GM18909 (cell line): ENCODE results near the gene SALL4.
"Not testable (repeated sequence)": the region's sequence is repeated elsewhere in the genome, so short reads cannot be mapped to it uniquely, and the experiment has no call there.

Source experiments
- ATAC-seq: cut with Tn5 transposase; IDR thresholded peaks from one replicate; pipeline ENCODE4 v1.9.1; 2021; ENCODE audit warnings: mild to moderate bottlenecking; ENCODE audit not compliant: unreplicated experiment, poor library complexity

The SALL4 gene

DNA sequence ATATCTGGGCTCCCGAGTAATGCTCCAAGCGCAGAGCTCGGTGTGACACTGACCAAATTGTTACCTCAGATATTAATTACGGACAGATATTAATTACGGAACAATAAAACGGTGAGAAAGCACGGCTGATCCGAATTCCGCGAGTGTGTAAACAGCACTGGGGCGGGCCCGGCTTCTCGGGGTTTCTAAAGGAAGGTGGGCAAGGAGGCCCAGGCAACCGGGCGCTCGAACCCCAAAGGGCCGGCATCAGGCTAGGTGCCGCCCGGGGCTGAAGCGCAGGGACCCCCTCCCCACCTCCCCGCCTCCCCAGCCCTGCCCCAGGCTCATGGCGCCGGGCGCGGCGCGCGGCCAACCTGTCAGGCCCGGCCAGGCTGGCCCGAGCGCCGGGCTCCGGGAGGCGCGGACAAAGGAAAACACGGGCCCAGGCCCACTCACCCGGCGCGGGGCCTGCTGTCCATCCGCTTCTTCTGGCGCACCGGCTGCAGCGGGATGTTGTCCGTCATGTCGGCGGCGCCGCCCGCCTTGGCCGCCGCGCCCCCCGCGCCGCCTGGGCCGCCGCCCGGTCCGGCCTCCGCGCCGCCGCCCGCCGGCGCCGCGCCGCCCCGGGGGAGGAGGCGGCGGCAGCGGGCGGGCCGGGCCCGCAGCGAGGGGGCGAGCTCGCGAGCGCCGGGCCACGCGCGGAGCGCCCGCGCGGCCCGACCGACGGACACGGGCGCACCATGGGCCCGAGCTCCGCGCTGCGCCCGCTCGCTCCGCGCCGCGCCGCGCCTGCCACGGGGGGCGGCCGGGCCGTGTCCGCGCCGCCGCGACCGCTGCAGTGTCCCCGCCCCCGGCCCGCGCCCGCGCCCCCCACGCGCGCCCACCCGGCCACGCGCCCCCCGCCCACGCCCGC, 34.2 kb downstream of the SALL4 start, which contains the start of gene ATP9A:
ATP9A (minus strand) TSS at position 524 of the 892 bp plus-strand sequence; CDS start at position 503, 21 bp downstream.
- ATAC-seq: no peak

DNA sequence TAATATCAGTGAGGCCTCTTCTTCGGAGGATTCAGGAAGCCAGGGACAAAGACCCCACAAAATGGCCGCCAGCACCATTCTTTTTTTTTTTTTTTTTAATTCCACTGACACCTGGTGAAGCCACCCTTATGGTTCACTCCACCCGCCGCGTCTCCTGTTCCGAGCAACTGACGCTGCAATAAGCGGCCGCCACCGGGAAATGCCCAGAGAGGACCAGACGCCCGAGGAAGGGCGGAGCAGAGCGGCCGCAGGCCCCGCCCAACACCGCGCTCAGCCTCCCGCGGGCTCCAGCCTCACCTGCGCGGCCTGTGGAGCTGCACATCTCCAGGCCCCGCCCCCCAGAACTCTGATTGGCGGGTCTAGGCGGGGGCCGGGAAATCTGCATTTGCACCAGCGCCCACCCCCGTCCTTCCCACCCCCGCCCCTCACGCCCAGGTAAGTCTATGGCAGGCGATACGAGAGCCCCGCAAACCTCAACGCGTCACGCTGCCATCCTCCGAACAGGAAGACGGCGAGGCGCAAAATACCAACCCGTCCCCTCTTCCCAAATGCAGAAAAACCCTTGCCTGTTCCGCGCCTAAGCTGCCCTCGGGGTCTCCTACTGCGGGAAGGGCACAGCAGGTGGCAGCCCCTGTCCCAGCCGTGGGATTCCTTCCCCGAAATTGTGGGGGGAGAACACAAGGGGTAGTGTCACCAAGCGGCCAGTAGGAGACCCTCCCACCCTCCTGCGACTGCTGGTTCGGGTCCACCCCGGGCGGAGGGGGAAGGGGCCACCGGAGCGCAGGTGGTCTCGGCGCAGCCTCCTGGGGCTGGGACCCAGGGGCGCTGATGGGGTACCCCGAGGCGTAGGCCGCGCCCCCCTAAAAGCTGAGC, 35.1 kb downstream of the SALL4 start:
- ATAC-seq: no peak

DNA sequence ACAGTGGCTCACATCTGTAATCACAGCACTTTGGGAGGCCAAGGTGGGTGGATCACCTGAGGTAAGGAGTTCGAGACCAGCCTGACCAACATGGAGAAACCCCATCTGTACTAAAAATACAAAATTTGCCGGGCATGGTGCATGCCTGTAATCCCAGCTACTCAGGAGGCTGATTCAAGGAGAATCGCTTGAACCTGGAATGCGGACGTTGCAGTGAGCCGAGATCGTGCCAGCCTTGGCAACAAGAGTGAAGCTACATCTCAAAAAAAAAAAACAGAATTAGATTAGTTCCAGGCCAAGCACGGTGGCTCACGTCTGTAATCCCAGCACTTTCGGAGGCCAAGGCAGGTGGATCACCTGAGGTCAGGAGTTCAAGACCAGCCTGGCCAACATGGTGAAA, 36.9 kb downstream of the SALL4 start:
- ATAC-seq: not testable (repeated sequence)

DNA sequence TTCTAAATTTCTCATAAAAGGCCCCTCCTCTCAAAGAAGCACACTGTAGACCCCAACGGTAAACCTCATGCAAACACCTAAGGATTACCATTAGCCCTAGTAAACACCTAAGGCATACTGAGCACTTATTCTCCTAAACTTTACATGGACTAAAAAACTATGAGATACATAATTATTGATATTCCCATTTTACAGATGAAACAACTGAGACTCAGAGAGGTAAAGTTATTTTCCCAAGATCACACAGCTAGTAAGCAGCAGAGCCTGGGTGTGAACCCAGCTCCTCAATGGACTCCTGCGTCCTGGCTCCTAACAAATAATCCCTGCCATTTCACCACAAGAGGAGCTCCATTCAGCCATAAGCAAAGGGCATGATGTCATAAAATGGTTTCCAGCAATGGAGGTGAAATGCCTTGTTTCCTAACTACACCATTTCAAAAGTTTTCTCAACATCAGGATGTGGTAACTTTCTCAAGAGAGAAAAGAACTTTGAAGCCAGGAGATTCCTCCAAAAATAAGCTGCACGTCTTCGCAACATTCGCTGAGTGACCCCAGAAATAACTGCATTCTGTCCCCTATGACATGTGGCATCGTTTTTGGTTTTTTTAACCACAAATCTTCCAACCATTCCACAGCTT, 38.2 kb downstream of the SALL4 start:
- ATAC-seq: no peak

DNA sequence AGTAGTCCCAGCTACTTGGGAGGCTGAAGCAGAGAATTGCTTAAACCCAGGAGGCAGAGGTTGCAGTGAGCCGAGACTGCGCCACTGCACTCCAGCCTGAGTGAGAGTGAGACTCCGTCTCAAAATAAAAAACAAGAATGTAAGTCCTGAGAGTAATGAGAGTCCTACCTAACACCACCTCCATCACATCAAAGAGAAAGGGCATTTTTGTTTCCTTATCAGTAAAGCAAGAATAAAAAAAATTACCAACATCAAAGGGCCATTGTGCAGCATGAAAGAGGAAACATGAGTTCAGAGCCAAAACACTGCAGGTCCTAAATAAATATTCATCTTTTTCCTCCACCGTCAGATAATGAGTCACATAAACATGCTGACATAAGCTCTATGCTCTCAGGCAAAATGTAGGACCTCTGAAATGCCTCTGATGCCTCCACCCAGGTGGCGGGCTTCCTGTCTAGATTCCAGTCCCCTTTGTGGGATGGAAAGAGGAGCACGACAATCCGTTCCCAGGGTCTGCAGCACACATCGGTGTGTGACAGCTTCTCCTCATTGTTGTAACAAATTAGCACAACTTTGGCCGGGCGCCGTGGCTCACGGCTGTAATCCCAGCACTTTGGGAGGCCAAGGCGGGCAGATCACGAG, 41.3 kb downstream of the SALL4 start:
- ATAC-seq: no peak

DNA sequence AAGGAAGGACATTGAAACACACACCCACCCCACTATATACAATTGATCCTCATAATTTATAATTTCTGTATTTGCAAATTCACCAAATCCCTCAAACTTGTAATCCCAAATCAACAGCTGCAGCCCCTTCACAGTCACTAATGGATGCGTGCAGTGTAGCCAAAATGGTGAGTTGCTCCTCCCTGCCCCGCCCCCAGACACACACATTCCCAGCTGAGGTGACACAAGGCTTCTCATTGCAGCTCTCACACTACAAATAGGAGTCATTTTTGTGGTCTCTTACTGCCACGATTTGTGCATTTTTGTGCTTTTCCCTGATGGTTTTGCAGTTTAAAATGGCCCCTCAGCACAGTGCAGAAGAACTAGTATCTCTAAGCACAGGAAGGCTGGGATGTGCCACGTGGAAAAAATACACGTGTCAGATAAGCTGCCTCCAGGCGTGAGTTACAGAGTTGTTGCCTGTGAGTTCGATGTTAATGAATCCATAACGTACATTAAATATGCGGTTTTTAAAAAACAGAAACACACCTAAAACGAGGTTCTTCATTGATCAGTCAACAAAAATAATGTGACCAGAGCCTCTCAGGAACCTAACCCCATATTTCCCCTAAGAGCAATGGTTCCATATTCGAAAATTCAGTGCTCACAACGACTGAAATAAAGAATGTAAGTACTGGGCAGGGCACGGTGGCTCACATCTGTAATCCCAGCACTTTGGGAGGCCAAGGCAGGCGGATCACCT, 42.4 kb downstream of the SALL4 start:
- ATAC-seq: no peak

DNA sequence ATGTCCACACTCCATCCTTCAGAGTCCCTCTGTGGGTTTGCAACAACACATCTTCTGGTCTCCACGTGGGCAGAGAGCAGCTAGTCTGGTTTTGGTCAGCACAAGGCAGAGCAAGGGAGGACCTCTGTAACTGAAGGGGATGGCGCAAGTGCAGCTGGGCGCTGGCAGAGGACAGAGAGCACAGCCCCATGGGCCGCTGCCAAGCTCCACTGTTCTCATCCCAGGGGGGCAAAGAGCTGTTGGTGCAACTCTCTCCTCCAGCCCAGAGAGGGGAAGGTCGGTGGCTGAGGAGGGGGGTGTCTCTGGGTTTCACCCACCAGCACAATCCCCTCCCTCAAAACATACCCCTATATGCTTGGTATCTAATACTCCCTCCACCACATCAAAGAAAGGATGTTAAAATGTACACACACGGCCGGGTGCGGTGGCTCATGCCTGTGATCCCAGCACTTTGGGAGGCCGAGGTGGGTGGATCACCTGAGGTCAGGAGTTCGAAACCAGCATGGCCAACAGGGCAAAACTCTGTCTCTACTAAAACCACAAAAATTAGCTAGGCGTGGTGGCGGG, 43.3 kb downstream of the SALL4 start:
- ATAC-seq: no peak

DNA sequence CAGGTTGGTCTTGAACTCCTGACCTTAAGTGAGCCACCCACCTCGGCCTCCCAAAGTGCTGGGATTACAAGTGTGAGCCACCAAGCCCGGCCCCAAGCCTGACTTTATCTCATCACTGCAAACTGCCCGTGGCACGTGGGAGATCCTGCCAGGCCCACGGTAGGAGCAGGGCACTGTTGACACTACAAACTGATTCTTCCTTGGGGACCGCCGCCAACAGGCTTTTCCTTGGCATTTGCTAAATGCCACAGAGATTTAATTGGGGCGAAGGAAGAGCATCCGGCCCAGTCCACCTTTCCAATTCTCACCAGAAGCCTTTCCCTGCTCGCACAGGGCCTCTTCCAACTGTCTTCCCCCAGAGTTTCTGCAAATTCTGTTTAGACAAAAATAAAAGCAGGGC, 45.1 kb downstream of the SALL4 start:
- no peak for ATAC-seq

DNA sequence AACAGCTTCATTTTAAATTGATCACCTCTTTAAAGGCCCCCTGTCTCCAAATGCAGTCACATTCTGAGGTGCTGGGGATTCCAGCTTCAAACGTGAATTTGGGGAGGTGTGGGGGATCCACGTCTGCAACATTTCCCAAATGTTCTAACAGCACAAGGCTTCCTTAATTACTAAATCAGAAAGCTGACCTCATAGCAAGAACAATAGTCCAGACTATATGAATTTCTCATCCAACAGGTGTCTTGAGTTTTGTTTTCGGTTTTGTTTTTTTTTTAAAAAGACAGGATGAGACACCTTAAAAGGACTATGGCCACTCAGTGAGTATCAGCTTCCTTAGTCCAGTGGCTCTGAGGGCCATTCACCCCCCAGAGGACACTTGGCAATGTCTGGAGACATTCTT, 45.7 kb downstream of the SALL4 start:
- ATAC-seq: no peak

DNA sequence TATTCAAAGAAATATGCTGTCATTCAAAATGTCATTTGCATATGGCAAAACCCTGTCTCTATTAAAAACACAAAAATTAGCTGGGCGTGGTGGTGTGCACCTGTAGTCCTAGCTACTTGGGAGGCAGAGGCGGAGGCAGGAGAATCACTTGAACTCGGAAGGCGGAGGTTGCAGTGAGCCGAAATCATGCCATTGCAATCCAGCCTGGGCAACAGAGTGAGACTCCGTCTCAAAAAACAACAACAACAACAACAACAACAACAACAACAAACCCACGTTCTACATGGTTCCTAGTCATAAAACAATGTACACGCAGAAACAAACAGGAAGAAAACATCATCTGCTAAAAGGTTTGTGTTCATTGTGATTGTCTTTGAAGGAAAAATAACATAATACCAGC, 49.1 kb downstream of the SALL4 start:
- not testable (repeated sequence) for ATAC-seq

DNA sequence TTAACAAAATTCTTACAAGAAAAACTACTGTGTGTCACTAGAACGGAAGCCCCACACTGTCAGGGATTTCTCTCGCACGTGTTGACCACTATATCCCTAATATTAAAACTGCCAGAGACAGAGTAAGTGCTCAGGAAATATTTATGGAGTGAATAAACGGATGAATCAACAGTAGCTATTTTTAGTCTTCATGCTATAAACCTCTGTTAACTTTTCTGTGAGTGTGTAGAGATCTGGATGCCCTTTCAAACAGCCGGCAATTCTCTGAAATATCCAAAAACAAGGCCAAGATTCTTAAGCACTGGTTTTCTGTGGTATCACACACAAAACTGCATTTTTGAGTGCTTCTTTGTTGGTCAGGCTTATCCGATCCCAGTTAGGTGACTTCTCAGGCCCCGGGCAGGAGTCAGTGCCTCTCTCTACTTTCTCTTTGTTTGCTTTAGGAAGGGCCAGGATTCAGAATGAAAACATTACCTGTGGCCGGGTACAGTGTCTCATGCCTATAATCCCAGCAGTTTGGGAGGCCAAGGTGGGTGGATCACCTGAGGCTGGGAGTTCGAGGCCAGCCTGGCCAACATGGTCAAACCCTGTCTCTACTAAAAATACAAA, 49.9 kb downstream of the SALL4 start:
- ATAC-seq: no peak

DNA sequence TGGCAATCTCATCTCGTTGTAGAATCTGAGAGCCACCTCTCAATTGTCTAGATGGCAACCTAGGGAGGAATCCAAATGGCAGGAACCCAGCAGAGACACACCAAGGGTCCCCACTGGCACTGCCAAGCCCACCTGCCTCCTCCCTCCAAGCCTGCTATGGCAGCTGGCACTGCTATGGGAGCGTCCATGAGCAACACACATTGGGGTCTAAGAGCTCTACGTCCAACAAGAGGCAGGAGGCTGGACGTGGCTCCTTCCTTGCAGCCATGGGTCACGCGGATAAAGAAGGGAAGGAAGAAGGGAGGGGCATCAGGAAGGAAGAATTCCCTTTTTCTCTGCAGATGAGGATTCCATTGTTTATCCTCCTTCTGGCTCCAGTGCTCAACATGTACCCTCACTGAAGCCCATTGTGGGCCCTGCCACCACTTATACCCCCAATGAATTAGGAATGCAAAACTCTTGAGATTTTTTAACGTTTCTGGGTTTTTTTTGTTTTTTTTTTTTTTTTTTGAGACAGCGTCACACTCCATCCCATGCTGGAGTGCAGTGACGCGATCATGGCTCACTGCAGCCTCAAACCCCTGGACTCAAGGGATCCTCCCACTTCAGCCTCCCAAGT, 51.4 kb downstream of the SALL4 start:
- no peak for ATAC-seq

DNA sequence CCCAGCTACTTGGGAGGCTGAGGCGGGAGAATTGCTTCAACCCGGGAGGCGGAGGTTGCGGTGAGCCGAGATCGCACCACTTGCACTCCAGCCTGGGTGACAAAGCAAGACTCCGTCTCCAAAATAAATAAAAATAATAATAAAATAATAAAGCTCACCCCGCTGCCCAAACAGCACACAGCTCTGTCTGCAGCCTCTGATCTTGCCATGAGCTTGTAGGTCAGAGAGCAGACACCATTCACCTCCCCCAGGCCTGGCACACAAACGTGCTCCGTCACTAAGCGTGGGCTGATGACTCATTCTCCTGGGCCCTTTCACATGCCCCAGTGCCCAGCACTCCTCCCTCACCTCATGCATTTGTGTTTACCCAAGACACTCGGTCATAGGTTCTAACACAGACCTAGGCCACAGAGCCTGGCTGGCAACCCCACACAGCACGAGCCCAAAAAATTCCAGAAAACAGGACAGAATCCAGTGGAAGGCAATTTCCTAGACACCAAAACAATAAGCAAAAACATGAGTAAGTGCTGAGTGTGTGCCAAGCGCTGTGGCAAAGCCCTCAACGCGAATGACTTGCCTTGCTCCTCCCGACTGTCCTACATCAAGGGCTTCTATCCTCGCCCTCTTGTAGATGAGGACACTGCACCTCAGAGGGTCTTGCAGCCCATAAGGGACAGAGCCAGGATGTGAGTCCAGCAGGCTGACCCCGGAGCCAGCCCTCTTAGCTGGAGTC, 52.1 kb downstream of the SALL4 start:
- no peak for ATAC-seq

DNA sequence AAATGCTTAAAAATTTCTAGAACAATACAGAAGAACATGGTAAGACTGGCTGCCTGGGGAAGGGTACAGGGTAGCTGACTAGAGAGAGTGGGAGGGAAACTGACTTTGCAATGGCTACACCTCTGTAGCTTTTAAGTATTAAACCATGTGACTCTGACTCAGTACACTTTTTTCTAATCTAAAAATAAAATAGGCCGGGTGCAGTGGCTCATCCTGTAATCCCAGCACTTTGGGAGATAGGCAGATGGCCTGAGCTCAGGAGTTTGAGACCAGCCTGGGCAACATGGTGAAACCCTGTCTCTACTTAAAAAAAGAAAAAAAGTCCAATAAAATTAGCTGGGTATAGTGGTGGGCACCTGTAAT, 52.7 kb downstream of the SALL4 start:
- no peak for ATAC-seq

DNA sequence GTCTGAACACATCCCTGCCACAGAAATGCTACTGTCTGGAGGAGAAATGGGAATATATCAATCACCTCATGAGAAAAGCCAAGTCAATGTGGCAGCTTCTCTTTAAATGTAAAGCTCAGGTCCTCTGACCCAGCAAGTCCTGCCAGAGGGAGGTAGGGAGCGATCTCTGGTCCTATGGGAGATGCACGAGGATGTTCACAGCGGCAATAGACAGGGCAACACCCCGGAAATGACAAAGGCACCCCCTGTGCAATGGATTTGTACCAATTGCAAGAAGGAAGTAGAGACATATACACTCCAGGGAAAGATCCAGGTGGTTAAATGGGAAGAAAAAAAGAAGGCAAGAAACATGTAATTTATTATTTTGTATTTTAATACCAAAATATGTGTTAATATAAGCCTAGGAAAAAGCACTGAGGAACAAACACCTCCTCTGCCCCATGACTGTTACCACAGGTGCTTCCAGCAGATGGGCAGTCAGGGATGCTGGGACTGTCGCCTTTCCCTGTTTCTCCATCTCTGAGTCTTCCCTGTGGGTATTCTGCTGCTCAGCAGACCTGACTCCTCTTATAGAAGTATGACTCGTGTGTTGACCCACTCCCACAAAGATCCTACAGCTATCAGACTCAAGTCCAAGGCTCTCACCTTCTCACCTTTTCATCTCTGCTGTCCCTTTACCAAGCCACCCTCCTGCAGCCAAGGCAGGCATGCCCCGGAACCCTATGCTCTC, 55.0 kb downstream of the SALL4 start:
- ATAC-seq: no peak

DNA sequence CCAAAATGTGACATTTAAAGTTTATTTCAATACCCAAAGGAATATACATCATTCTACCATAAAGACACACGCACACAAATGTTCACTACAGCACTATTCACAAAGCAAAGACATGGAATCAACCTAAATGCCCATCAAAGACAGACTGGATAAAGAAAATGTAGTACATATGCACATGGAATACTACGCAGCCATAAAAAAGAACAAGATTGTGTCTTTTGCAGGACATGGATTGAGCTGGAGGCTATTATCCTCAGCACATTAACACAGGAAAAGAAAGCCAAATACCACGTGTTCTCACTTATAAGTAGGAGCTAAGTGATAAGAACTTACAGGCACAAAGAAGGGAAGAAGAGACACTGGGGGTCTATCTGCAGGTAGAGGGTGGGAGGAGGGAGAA, 56.5 kb downstream of the SALL4 start:
- ATAC-seq: no peak

DNA sequence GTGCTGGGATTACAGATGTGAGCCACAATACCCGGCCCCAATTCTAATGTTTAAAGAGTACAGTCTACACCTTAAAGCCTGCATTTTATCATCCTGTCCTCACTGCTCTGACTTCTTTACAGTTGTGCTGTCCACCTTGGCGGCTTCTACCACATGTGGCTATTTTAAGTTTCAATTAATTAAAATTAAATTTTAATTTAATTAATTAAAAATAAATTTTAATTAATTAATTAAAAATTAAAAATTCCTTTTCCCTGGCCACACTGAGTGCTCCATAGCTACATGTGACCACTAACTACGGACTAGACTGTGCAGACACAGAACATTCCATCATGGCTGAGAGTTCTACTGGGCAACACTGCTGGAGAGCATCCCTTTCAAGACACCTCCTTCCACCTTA, 61.5 kb downstream of the SALL4 start:
- no peak for ATAC-seq
